ENCODE measurements around the gene PDE11A. TPM values are rescaled to one million over a fixed set of nuclear protein-coding genes. Genes with fewer than 3 reads are reported as not detected.

Gene PDE11A
- total and polyA plus RNA-seq, 12 donors: 0.26 to 2.9 (median 0.58) TPM

DNA sequence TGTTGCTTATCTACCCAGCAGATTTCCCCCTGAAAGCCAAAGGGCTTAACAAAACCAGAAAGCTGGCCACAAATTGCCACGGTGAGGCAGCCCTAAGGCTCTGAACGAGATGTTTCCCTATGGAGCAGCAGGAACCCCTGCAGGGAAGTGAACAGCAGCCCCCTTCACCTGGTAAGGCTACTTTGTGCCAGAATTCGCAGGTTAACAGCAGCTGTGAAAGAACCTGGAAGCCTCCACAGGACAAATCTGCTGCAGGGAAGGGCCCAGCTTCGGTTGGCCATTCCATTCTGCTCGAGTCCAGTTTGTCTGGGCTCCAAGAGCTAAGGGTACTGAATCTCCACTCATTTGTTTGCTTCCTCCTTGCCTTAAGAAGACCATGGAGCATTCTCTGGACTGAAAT lies 175.3 kb downstream of the PDE11A start:
- Histone ChIP-seq H3K9me3 (replicated peaks in 1 of 3) (no peaks in the 10 kb centered on the region), H3K27me3 (no peaks in the 10 kb centered on the region), H3K4me1 (replicated peaks in 1 of 2) (no peaks in the 10 kb centered on the region), H3K27ac (no peak overlapping the region), H3K4me3 (no peak overlapping the region), H3K36me3 (replicated peaks in 1 of 2) (no peaks in the 10 kb centered on the region)
- 79 to 92% (median 87%) methylated on average over 5 of the region's 5 CpGs for WGBS, 4 donors
- no peak for DNase-seq
- no peak for TF ChIP-seq POLR2A (IDR thresholded peaks at IDR 0.05)
- TF ChIP-seq, protein P1, sequence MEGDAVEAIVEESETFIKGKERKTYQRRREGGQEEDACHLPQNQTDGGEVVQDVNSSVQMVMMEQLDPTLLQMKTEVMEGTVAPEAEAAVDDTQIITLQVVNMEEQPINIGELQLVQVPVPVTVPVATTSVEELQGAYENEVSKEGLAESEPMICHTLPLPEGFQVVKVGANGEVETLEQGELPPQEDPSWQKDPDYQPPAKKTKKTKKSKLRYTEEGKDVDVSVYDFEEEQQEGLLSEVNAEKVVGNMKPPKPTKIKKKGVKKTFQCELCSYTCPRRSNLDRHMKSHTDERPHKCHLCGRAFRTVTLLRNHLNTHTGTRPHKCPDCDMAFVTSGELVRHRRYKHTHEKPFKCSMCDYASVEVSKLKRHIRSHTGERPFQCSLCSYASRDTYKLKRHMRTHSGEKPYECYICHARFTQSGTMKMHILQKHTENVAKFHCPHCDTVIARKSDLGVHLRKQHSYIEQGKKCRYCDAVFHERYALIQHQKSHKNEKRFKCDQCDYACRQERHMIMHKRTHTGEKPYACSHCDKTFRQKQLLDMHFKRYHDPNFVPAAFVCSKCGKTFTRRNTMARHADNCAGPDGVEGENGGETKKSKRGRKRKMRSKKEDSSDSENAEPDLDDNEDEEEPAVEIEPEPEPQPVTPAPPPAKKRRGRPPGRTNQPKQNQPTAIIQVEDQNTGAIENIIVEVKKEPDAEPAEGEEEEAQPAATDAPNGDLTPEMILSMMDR (IDR thresholded peaks at IDR 0.05): no peak
- intact Hi-C loops (cut with DNase I): no loop called here

DNA sequence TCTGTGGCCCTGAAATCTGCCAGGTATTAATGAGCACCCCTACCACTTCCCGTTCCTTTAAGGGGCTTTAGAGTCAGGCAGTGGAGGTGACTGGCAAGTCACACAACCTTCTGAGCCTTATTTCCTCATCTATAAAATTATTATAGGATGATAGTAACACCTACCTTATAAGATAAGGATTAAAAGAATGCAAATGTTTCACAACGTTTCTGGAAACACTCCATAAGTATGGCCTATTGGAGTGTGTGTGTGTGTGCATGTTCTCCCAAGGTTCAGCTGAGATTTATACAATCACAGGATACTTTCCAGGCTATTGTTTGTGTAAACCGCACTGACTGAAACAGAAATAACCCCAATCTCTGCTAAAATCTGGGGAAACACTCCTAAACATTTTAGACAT lies 176.0 kb downstream of the PDE11A start:
- 48 to 68% (median 61%) methylated on average over 3 of the region's 3 CpGs for WGBS, 4 donors
- intact Hi-C loops (cut with DNase I): no loop called here
- no peak overlapping the region for H3K27ac ChIP-seq
- TF ChIP-seq POLR2A (IDR thresholded peaks at IDR 0.05): no peak
- TF ChIP-seq, protein P1 (IDR thresholded peaks at IDR 0.05): no peak
- no peaks in the 10 kb centered on the region for H3K4me1 ChIP-seq (replicated peaks in 1 of 2)
- no peaks in the 10 kb centered on the region for H3K27me3 ChIP-seq
- H3K36me3 ChIP-seq (replicated peaks in 1 of 2): no peaks in the 10 kb centered on the region
- no peak overlapping the region for H3K4me3 ChIP-seq
- H3K9me3 ChIP-seq (replicated peaks in 1 of 3): no peaks in the 10 kb centered on the region
- DNase-seq: no peak

DNA sequence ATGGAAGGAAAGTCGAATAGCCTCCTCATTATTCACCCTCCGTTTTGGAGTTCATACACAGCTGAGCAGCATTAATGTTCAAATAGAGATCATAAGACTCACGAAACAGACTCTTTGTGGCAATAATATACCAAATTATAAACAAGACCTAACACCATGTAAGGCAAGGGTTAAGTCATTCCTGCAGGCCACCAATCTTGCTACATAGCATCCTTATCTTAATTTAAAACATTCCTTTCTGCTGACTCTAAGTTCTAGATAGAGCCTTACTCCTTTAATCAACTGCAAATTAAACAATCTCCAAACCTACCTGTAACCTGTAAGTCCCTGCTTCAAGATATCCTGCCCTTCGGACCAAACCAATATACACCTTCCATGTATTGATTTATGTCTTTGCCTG lies 178.0 kb downstream of the PDE11A start:
- intact Hi-C loops (cut with DNase I): no loop called here
- Histone ChIP-seq H3K36me3 (replicated peaks in 1 of 2) (no peaks in the 10 kb centered on the region), H3K27me3 (no peaks in the 10 kb centered on the region), H3K4me1 (replicated peaks in 1 of 2) (no peaks in the 10 kb centered on the region), H3K9me3 (replicated peaks in 1 of 3) (no peaks in the 10 kb centered on the region), H3K4me3 (no peak overlapping the region), H3K27ac (no peak overlapping the region)
- TF ChIP-seq, protein P1 (IDR thresholded peaks at IDR 0.05): no peak
- TF ChIP-seq POLR2A (IDR thresholded peaks at IDR 0.05): no peak
- 70 to 78% (median 72%) methylated on average over 4 of the region's 4 CpGs for WGBS, 4 donors
- no peak for DNase-seq

DNA sequence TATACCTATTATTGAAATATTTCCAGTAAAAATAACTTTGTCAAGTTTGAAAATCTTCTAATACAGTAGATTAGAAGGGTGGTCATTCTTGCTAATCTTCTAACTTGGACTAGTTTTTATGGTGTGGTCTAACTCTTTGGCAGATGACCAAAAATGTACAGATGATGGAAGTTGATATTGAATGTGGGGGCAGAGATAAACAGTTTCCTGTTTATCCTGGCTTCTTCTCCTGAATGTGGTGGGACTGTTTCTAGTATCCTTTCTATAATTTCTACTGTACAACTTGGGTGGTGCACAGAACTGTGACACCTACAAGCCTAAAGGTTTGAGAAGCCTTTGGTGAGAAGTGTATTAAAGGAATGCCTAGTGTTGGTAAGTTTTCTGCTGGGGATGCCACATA lies 178.7 kb downstream of the PDE11A start:
- H3K4me3 ChIP-seq: no peak overlapping the region
- H3K4me1 ChIP-seq (replicated peaks in 1 of 2): no peaks in the 10 kb centered on the region
- H3K36me3 ChIP-seq (replicated peaks in 1 of 2): no peaks in the 10 kb centered on the region
- H3K27ac ChIP-seq: no peak overlapping the region
- no peak for DNase-seq
- no peaks in the 10 kb centered on the region for H3K9me3 ChIP-seq (replicated peaks in 1 of 3)
- H3K27me3 ChIP-seq: no peaks in the 10 kb centered on the region
- TF ChIP-seq, protein P1 (IDR thresholded peaks at IDR 0.05): no peak
- TF ChIP-seq POLR2A (IDR thresholded peaks at IDR 0.05): no peak
- intact Hi-C loops (cut with DNase I): no loop called here

Data from adrenal gland (tissue), 12 donors.